Common myeloid progenitor, CD34-positive (primary cell): ENCODE measurements around the gene FAM162A.

Experiments
- CTCF ChIA-PET: fragments of 350-600 bp; sonication (Branson Sonifier 250); formaldehyde crosslinking; loops from one replicate; lab custom pipeline; 2021; ENCODE audit warnings: antibody characterized with exemption; lab: Charles Lee
- POLR2A ChIA-PET: fragments of 350-600 bp; sonication (Branson Sonifier 250); formaldehyde crosslinking; loops from one replicate; lab custom pipeline; 2021; ENCODE audit warnings: antibody characterized with exemption; lab: Charles Lee
- DNase-seq, 3 donors: peaks; one replicate each; pipeline versions ENCODE4 v3.0.0 to v3.0.0-alpha.2; 2013
- H3K27ac ChIP-seq, 2 experiments: 1 replicate in 1 of 2; 2 replicates in 1 of 2; pipeline ENCODE4 v1.7.0; 2013; ENCODE audit warnings: inconsistent platforms in 2 of 2, low read length in 2 of 2, mild to moderate bottlenecking in 2 of 2, low read depth in 1 of 2, moderate library complexity in 1 of 2; ENCODE audit not compliant: severe bottlenecking in 2 of 2, insufficient read depth in 1 of 2, poor library complexity in 1 of 2
- H3K27me3 ChIP-seq, 5 experiments: replicated peaks in 2 of 5; 1 replicate in 3 of 5; 2 replicates in 2 of 5; pipeline versions ENCODE4 v1.6.1 to v1.7.0; 2013; ENCODE audit warnings: low read length in 4 of 5, mild to moderate bottlenecking in 2 of 5, moderate library complexity in 2 of 5, inconsistent platforms in 1 of 5; ENCODE audit not compliant: insufficient read depth in 5 of 5, control insufficient read depth in 4 of 5
- H3K36me3 ChIP-seq, 4 experiments: 1 replicate in 2 of 4; 2 replicates in 2 of 4; pipeline versions ENCODE4 v1.6.1 to v1.7.0; 2013; ENCODE audit warnings: low read length in 3 of 4, control low read depth in 1 of 4, mild to moderate bottlenecking in 1 of 4; ENCODE audit not compliant: control insufficient read depth in 4 of 4, insufficient read depth in 4 of 4
- H3K4me1 ChIP-seq, 4 experiments: 1 replicate in 3 of 4; 2 replicates in 1 of 4; pipeline versions ENCODE4 v1.6.1 to v1.7.1; 2013; ENCODE audit warnings: low read length in 3 of 4, mild to moderate bottlenecking in 3 of 4, control low read depth in 1 of 4, inconsistent platforms in 1 of 4, moderate library complexity in 1 of 4; ENCODE audit not compliant: control insufficient read depth in 4 of 4, insufficient read depth in 4 of 4; ENCODE audit errors: control extremely low read depth in 1 of 4
- H3K4me3 ChIP-seq, 7 experiments: 1 replicate in 4 of 7; 2 replicates in 3 of 7; pipeline versions ENCODE4 v1.5.1 to v1.7.0; 2013; ENCODE audit warnings: mild to moderate bottlenecking in 7 of 7, low read length in 6 of 7, moderate library complexity in 6 of 7, inconsistent platforms in 2 of 7, low read depth in 2 of 7, control low read depth in 1 of 7; ENCODE audit not compliant: insufficient read depth in 4 of 7, control insufficient read depth in 1 of 7; ENCODE audit errors: extremely low read depth in 1 of 7
- H3K9me3 ChIP-seq, 5 experiments: 1 replicate in 4 of 5; 2 replicates in 1 of 5; pipeline versions ENCODE4 v1.6.1 to v1.7.1; 2013; ENCODE audit warnings: low read length in 4 of 5, mild to moderate bottlenecking in 2 of 5, inconsistent platforms in 1 of 5, low read depth in 1 of 5, moderate library complexity in 1 of 5; ENCODE audit not compliant: control insufficient read depth in 4 of 5, insufficient read depth in 2 of 5; ENCODE audit errors: control extremely low read depth in 1 of 5
- WGBS: methylation state at CpG from one replicate; pipeline ENCODE4 v1.1.5; 2013; ENCODE audit not compliant: insufficient coverage; 5-methylcytosine and 5-hydroxymethylcytosine counted together

FAM162A gene

GRCh38 chr3:122392868-122393844 is 9.2 kb downstream of the FAM162A start:
- H3K27me3 ChIP-seq, result no peaks in the 10 kb centered on the region
- H3K36me3 ChIP-seq, result peaks cover 0 to 5% (median 0%) of the 10 kb centered on the region in 4 experiments
- CTCF ChIA-PET, result interaction anchor here (0.6 to 2.6 kb wide), 19 partner anchors 9 to 635 kb away, joined by 3 to 16 read pairs (median 4); partner anchors contain the start of genes FAM162A, MIX23 and WDR5B
- H3K4me3 ChIP-seq, result no peak overlapping the region
- H3K9me3 ChIP-seq, result no peaks in the 10 kb centered on the region
- peaks cover 0 to 10% (median 2%) of the 10 kb centered on the region in 4 experiments for H3K4me1 ChIP-seq
- no peak overlapping the region for H3K27ac ChIP-seq
- WGBS, result 100% methylated on average over 1 of the region's 2 CpGs
- peak; percentile 61 to 79 (median 79) for DNase-seq
- POLR2A ChIA-PET, result interaction anchor here (0.7 to 1.2 kb wide), 2 partner anchors 23 to 135 kb away, joined by 3 to 4 read pairs; partner anchors contain the start of gene WDR5B

- peaks cover 0 to 5% (median 0%) of the 10 kb centered on the region in 4 experiments for H3K36me3 ChIP-seq
- no peak overlapping the region for H3K27ac ChIP-seq
- no peak overlapping the region for H3K4me3 ChIP-seq
- POLR2A ChIA-PET, result no interaction called here
- CTCF ChIA-PET, result interaction anchor here (0.6 to 2.6 kb wide), 8 partner anchors 9 to 285 kb away, joined by 3 to 16 read pairs (median 8); no protein-coding TSS in a partner anchor
- no peaks in the 10 kb centered on the region for H3K9me3 ChIP-seq
- no peak for DNase-seq
- H3K27me3 ChIP-seq, result no peaks in the 10 kb centered on the region
- WGBS, result no CpG with 5 or more reads among the region's 1 CpG
- peaks cover 0 to 10% (median 2%) of the 10 kb centered on the region in 4 experiments for H3K4me1 ChIP-seq
These were observed 10.2 kb downstream of the FAM162A start for GRCh38 chr3:122394173-122394572.

GRCh38 chr3:122395582-122395981 is 11.6 kb downstream of the FAM162A start:
- H3K36me3 ChIP-seq, result peaks cover 0 to 5% (median 0%) of the 10 kb centered on the region in 4 experiments
- H3K4me3 ChIP-seq, result no peak overlapping the region
- ChIA-PET CTCF (interaction anchor here (1.1 to 1.2 kb wide), 2 partner anchors 12 to 13 kb away, joined by 3 read pairs; partner anchors contain the start of genes FAM162A and MIX23), POLR2A (no interaction called here)
- peak in 2 of 3 donors; percentile 33 to 44 for DNase-seq
- no peaks in the 10 kb centered on the region for H3K9me3 ChIP-seq
- H3K4me1 ChIP-seq, result peaks cover 0 to 10% (median 2%) of the 10 kb centered on the region in 4 experiments
- H3K27ac ChIP-seq, result no peak overlapping the region
- WGBS, result no CpG with 5 or more reads among the region's 3 CpGs
- H3K27me3 ChIP-seq, result no peaks in the 10 kb centered on the region

GRCh38 chr3:122396511-122396910 is 12.5 kb downstream of the FAM162A start:
- Histone ChIP-seq H3K4me1 (peaks cover 0 to 10% (median 2%) of the 10 kb centered on the region in 4 experiments), H3K36me3 (peaks cover 0 to 5% (median 0%) of the 10 kb centered on the region in 4 experiments), H3K4me3 (no peak overlapping the region), H3K27me3 (no peaks in the 10 kb centered on the region), H3K27ac (no peak overlapping the region), H3K9me3 (no peaks in the 10 kb centered on the region)
- ChIA-PET POLR2A (no interaction called here), CTCF (interaction anchor here (1.2 kb wide), 1 partner anchor 12 kb away, joined by 3 read pairs; no protein-coding TSS in a partner anchor)
- DNase-seq, result no peak

- Histone ChIP-seq H3K36me3 (peaks cover 0 to 5% (median 0%) of the 10 kb centered on the region in 4 experiments), H3K27ac (no peak overlapping the region), H3K27me3 (no peaks in the 10 kb centered on the region), H3K4me1 (peaks cover 0 to 10% (median 2%) of the 10 kb centered on the region in 4 experiments), H3K9me3 (no peaks in the 10 kb centered on the region), H3K4me3 (no peak overlapping the region)
- ChIA-PET CTCF (no interaction called here), POLR2A (no interaction called here)
- DNase-seq, result no peak
- WGBS, result no CpG with 5 or more reads among the region's 1 CpG
These were observed 13.2 kb downstream of the FAM162A start for GRCh38 chr3:122397201-122397600.

- POLR2A ChIA-PET, result no interaction called here
- WGBS, result no CpG with 5 or more reads among the region's 2 CpGs
- CTCF ChIA-PET, result interaction anchor here (0.9 to 2.2 kb wide), 3 partner anchors 11 to 280 kb away, joined by 3 to 6 read pairs (median 3); no protein-coding TSS in a partner anchor
These were observed 14.9 kb downstream of the FAM162A start for GRCh38 chr3:122398920-122399319.

More at GRCh38 chr3:122398920-122399319, 14.9 kb downstream of the FAM162A start:
- no peak for DNase-seq
- H3K4me1 ChIP-seq, result peaks cover 0 to 7% (median under 1%) of the 10 kb centered on the region in 4 experiments
- H3K27me3 ChIP-seq, result no peaks in the 10 kb centered on the region
- H3K36me3 ChIP-seq, result peaks cover 0 to 12% (median 7%) of the 10 kb centered on the region in 4 experiments
- H3K27ac ChIP-seq, result no peak overlapping the region
- H3K9me3 ChIP-seq, result no peaks in the 10 kb centered on the region
- no peak overlapping the region for H3K4me3 ChIP-seq
